ENCODE measurements around the gene PSMA5. TPM values are rescaled to one million over a fixed set of nuclear protein-coding genes. Genes with fewer than 3 reads are reported as not detected.
"Not testable (repeated sequence)": the region's sequence is repeated elsewhere in the genome, so short reads cannot be mapped to it uniquely, and the experiment has no call there.

PSMA5 gene
- total RNA-seq = 25.7 TPM

DNA sequence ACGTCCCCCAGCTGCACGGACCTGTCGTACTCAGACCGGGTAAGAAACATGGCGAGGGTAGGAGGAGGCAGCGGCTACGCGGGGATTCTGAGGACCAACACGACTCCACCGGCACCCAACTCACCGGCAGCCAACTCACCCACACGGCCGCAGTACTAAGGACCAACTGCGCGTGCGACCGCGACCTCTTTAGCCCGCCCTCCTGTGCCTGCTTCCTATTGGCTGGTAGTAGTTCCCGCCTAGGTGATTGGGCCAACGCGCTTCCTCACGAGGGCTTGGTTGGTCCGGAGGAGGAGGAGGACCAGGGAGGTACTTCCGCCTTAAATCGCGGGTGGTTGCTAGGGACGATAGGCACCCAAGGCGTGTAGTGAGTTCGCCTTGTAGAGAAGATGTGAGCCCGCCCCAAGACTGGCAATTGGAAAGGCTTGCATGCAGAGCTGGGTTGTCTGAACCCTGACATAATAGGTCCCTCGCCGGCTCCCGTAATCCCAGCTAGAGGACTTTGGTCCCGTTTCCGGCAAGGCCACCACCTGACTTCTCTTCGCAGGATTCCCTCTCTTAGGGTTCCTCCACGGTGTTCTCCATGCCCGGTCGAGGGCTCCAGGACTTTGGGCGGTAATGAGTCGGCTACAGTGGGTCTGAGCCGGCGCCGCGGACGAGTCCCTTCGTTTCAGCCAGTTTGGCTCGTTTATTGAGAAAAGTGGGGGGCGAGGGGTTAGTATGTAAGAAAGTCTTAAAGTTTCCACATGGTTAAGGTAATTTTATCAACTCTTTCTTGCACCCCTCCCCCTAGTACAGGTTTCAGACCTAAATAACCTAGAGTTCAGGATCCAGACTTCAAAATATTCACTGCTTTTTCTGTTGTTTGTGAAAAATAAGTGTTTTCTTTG lies at the start of gene PSMA5:
TSS of gene PSMA5 (minus strand) at position 168 of the 890 bp plus-strand sequence. CDS start at position 50, 118 bp downstream.
- DNase-seq = peak; percentile 99

DNA sequence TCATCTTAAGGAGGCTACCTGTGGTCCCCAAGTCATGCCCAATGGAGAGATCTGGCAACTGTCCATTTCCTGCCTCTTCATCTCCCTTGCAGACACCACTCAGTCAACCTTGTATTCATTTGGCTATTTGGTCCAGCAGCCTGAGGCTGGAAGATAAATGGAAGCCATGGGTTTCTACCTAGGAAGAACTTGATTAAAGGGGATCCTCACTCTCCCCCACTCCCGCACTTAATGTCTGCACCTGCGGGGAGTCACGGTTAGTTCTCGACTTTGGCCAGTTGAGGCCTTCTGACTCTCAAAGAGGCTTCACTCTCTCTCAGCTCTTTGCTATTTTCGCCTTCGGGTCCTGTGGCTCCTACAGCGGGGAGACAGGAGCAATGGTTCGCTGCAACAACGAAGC lies 49.0 kb upstream of the PSMA5 start:
- DNase-seq = no peak

DNA sequence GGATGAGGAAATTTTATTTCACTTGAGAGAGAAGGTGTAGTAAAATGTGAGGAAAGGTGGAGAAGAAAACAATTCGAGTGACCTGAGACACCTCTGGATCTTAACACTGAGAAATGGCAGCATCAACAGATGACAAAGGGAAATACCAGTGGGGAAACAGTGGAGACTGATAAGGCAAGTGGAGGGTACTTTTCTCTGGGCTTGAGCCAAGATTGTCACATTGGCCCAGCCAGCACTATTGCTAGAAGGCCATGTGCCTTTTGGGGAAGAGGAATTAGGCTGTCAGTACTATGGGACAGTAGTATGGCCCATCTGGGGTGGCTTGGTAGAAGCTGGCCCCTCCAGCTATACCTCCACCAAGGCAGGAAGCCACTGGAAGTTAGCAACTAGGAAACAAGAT lies 48.4 kb upstream of the PSMA5 start:
- no peak for DNase-seq

DNA sequence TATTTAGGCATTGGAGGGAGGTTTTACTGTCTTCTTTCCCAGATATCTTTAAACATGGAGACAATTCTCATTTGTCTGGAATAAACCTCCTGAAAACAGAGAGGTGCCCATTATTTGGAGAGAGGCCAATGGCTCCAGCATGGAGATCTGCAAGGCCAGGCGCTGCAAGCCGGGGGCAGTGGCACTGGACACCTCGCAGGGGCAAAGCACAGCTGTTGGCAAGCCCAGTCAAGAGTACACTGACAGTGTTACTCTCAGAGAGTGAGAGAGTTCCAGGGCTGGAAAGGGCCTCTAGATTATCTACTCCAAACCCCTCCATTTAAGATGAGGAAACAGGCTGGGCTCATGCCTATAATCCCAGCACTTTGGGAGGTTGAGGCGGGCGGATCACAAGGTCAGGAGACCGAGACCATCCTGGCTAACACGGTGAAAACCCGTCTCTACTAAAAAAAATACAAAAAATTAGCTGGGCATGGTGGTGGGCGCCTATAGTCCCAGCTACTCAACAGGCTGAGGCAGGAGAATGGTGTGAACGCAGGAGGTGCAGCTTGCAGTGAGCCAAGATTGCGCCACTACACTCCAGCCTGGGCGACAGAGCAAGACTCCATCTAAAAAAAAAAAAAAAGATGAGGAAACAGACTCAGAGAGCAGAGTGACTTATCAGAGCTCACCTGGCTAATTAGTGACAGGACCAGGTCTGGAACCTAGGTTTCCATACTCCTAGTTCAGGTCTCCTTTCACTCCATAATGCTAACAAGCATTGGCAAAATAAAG lies 47.2 kb upstream of the PSMA5 start:
- not testable (repeated sequence) for DNase-seq

DNA sequence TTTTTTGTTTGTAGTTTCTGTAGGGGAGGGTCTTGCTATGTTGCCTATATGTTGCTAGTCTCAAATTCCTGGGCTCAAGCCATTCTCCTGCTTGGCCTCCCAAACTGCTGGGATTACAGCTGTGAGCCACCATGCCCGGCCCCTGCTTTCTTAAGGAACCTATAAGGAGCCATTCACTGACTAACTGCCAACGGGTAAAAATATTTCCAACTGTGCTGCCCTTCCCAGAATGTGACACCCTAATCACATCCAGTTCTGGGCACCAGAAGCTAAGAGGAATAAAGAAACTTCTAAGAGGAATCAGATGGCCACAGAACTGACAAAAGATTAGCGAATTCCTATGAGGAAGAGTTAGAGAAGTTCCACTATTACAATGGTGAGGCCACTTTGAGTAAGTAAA lies 46.5 kb upstream of the PSMA5 start:
- no peak for DNase-seq

DNA sequence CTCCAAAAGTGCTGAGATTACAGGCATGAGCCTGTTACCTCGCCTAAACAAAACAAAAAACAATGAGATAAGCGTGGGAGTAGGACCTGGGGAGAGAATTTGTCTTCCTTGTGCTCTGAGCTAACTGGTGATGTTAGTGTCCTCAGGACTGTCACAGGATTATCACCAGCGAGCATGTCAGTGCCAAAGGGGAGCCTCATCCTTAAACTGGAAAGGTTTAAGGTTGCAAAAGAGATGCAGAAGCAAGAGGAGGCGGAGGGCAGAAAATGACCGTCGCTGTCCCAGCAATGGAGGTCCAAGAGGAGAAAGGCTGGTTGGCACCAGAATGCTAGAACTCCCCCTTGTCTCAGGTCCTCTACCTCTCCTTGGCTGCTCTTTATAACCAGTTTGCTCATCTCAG lies 44.0 kb upstream of the PSMA5 start:
- no peak for DNase-seq

DNA sequence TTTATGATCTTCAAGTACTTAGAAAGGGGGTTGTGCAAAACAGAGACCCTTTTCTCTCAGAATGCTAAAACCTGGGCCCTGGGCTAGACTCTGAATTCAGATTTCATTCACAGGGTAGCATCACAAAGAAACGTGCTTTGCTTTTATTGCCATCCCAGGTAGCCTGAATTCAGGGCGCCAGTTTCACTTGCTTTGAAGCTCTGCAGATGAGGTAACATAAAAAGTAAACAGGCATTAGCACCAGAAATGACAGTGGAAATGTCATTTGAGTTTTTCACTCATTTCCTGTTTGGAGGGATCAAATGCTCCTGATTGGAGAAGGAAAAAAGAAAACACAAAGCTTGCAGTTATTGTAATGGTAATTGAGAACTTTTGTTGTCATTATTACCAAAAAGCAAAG lies 42.7 kb upstream of the PSMA5 start:
- no peak for DNase-seq

DNA sequence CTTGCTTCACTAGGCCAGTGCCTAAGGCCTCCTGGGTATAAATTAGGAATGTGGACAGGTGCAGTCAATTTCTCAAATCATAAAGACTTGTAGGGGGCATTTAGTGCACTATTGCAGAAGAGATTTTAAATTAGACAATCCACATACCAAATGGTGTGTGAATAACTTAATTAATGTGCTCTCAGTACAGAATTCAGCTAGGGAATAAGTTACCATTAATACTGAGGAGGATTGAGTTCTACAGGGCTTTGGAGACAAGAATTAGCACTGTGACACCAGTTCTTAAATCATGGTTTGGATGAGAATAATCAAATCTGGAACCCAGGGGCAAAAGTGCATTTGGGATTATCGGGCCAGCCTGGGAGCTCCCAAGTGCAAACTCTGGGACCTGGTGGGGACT lies 41.8 kb upstream of the PSMA5 start:
- no peak for DNase-seq

DNA sequence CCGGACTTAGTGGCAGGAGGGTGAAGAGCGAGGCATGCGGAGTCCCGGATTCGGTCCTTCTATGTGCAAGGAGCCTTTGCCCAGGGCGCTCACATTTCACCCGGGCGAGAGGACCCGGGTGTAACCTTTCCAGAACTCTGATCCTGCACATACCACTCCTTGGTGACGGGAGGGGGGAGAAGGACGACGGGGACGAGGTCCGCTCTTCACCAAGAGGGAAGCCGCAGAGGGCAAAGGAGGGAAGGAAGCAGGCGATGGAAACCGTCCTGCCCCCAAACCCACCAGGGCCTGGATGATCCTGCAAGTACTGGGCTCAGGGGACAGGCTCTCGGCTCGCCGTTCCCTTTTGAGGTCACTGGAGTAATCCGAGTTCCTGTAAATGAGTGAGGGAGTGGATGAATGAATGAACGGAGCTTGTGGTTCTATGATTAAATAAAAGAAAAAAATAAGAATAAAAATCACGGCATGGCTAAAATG lies 41.1 kb upstream of the PSMA5 start:
- DNase-seq = no peak

DNA sequence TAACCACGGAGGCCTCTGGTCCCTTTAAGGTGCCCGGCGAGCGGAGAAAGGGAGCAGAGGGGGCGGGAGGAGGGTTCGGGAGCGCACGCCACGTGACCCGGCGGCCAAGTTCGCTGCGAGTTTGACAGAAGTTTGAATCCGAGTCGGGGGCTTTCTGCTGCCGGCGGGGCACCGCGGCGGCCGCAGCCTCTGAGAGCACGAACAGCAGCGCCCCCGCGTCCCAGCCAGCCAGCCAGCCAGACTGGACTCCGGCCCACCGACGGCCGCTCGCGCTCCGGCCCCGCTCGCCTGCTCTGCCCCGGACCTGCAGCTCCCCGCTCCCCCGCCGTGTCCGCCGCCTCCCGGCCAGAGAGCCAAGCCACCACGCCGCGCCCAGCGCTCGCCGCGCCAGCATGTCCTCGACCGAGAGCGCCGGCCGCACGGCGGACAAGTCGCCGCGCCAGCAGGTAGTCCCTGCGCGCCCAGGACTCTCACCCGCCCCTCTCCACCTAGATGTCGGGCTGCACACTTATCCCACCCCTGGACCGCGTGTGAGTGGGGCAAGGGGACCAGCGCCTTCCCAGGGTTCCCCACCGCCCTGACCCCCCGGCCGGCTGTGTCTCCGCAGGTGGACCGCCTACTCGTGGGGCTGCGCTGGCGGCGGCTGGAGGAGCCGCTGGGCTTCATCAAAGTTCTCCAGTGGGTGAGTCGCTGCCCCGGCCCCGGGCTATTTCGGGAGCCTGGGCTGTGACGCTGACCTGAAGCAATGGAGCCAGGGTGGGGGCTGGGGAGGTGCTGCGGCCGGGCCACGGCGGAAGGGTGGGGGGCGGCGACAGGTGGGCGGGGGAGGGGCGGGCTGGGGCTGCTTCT lies 40.4 kb upstream of the PSMA5 start, which contains the start of gene SYPL2:
TSS of gene SYPL2 (plus strand) at position 95 of the 849 bp plus-strand sequence. CDS start at position 393, 298 bp downstream.
- DNase-seq = peak; percentile 69

DNA sequence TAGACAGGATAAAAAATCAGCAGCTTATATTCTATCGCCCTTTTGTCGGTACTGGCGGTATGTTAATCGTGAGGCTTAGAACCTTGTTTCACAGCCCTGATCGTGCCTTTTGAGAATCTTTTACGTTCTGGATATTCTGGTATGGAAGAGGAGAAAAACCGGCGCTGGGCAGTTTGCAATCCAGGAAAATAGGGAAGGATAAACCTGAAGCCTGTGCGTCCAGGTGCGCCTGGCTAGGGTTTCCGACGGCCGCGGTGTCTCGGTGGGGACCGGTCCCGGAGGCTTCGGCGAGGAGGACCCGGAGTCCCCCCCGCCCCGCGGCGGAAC lies 39.8 kb upstream of the PSMA5 start:
- no peak for DNase-seq

DNA sequence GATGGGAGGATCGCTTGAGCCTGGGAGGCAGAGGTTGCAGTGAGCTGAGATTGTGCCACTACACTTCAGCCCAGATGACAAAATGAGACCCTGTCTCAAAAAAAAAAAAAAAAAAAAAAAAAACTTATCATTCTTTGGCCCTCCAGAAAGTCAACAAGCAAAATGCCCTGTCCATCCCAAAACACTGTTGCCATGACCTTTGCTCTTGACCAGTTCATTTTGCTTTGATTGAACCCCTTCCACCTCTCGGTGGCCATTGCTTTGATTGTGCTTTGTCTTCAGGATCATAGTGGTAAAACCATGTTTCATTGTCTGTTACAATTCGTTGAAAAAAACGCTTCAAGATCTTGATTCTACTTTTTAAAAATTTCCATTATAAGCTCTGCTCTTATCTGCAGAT lies 31.6 kb upstream of the PSMA5 start:
- DNase-seq = no peak

DNA sequence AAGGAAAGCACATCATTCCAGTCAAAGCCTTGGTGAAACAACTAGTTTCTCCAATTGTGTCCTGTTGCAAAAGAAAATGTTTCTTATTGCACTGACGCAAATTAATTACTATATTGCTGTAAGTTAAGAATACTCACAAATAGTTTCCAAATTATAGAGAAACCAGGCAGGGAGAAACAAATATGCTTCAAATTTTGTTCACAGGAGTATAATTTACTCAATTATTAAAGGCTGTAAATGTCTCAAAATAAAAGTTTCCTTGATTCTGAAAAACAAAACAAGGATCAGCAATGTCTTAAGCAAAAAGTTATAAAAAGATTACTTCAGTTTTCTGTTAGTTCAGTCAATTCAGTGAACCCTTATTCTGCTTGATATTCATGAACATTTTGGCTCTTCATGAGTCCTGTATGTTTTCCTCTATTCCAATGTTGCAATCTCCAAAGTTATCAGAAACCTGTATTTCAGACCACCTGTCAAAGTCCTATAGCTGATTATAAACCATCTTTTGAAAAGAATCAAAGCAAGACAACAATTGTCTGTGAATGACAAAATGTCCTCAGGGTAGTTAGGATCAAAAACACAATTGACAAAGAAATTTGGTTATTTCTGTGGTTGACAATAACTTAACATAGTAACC lies 28.4 kb upstream of the PSMA5 start:
- DNase-seq = no peak

DNA sequence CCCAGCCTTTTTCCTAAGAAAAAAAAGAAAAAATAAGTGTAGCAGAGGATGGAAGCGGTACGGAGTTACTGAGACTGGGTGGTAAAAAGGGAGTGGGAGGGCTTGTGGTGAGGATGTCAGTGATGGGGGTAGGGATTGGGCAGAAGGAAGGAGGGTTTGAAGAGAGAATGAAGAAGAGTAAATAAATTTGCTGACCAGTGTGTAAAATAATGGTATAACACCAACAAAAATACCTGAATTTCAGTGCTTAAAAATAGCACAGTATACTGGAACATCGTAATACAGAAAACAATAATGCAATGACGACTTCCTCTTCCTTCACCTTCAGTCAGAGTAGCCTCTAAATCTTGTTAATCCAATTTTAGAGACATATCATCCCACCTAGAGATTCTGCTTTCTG lies 21.3 kb upstream of the PSMA5 start:
- no peak for DNase-seq

DNA sequence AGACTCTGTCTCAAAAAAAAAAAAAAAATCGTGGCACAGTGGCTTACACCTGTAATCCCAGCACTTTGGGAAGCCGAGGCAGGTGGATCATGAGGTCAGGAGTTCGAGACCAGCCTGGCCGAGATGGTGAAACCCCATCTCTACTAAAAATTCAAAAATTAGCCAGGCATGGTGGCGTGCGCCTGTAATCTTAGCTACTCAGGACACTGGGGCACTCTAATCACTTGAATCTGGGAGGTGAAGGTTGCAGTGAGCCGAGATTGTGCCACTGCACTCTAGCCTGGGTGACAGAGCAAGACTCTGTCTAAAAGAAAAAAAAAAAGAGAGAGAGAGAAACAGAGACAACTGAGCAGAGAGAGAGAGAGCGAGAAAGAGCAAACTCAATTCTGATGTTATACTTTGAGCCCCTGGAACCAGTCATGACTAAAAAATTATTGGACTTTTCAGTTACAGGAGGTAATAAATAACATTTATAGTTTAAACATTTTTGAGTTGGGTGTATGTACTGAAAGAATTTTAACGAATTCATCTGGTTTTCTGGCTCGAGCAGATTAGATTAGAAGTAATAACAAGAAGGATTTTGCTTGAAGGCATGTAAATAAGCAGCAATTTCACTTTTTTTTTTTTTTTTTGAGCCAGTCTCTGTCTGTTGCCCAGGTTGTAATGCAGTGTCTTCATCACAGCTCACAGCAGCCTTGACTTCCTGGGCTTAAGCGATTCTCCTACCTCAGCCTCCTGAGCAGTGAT lies 19.9 kb upstream of the PSMA5 start:
- DNase-seq = not testable (repeated sequence)

DNA sequence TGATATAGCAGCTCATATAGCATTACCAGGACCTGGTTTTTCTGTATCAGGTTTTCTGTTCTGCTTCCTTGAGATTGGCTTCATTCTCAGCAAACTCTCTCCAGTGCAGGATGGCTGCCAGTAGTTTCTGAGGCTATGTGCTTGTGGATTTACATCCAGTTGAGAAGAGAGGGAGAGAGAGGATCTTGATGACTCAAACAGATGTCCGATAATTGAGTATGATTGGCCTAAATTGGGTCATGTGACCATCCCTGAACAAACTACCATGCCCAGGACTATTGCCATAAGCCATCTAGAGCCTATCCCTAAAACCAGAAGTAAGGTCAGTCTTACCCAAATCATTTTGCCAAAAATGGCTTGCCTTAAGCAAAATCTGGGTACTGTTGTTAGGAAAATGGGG lies 18.1 kb upstream of the PSMA5 start:
- DNase-seq = no peak

DNA sequence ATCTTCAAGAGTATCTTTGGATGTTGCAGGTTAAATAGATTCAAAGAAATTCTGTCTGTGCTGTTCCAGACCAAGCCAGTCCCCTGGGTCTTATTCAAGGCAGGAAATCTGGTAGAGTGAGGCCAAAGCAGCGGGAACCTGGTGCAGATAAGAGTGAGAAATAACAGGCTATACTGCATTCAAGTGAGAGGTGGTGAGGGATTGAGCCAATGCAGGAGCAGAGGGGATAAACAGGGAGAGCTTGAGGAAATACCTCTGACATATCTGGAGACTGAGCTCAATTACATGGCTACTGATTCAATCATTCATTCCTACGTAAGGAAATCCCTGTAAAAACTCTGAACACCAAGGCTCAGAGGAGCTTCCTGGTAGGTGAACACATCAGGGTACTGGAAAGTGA lies 17.2 kb upstream of the PSMA5 start:
- no peak for DNase-seq

DNA sequence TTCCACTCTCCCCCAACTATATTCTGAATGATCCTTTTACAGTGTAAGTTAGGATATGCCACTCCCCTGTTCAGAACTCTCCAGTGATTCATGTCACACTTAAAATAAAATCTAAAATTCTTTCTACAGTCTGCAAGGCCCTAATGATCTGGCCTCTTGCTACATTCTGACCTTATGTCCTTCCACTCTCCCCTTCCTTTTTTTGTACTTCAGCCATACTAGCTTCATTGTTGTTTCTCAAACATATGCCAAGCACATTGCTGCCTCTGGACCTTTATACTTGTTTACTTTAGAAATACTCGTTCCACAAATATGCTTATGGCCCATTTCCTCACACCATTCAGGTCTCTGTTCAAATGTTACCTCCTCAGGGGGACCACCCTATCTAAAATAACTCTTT lies 14.8 kb upstream of the PSMA5 start:
- no peak for DNase-seq

DNA sequence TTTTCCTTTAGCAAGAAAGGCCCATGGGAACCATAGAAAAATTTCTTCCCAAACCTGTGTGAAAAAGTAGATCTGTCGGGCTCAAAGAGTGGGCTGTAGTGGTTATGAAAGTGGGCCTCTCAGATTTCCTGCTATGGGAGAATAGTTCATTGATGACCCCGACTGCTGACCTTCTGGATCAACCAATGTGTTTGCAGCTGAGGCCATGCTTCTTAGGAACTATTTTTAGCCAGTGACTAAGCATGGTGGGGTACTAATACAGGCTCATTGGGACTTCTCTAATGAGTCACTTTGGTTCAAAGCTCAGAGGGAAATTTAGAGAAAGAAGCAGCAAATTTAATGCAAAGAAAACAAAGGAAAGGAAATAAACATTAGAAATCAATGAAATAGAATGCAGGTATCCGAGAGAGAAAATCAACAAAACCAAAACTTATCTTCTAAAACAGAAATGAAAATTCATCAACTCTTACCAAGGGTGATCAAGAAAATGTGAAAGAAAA lies 12.6 kb upstream of the PSMA5 start:
- no peak for DNase-seq

DNA sequence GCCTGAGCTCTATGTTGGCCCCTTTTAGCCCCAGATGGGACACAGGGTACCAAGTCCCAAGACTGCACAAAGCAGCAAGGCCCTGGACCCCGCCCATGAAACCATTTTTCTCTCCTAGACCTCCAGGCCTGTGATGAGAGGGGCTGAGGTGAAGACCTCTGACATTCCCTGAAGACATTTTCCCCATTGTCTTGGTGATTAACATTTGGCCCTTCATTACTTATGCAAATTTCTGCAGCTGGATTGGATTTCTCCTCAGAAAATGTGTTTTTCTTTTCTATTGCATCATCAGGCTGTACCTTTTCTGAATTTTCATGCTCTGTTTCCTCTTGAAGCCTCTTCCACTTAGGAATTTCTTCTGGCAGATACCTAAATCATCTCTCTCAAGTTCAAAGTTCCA lies 8.2 kb upstream of the PSMA5 start:
- DNase-seq = no peak

DNA sequence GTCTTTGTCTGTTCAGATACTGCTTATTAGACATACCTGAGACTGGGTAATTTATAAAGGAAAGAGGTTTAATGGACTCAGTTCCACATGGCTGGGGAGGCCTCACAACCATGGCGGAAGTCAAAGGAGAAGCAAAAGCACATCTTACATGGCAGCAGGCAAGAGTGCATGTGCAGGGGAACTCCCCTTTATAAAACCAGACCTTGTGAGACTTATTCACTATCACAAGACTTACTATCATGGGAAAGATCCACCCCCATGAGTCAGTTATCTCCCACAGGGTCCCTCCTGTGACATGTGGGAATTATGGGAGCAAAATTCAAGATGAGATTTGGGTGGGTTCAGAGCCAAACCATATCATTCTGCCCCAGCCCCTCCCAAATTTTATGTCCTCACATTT lies 7.1 kb upstream of the PSMA5 start:
- no peak for DNase-seq

Data from tongue (tissue), 2 donors.